GM18507 (cell line): ENCODE results near the gene PSRC1.

Source experiments
- DNase-seq: peaks from one replicate; pipeline ENCODE4 v3.0.0; 2011; ENCODE audit warnings: low read depth; ENCODE audit not compliant: insufficient read length; ENCODE audit errors: extremely low spot score
- FAIRE-seq: peaks from 2 replicates; lab custom pipeline; 2011; peaks lifted over from hg19 to GRCh38; lab: Jason Lieb, UNC

Gene PSRC1

DNA sequence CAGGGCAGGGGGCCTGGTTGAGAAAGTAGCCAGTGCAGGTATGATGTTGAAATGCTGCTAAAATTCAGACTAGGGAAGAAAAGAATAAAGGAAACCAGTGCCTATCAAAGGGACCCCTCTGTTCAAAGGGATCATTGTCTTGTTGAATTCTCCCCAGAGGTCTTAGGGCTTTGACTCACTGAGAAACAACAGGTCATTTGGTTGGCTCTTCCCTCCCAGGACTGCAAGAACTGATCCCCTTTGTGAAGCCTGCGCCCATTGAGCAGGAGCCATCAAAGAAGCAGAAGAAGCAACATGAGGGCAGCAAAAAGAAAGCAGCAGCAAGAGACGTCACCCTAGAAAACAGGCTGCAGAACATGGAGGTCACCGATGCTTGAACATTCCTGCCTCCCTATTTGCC lies 45.4 kb downstream of the PSRC1 start:
- no peak for FAIRE-seq
- no peak for DNase-seq

DNA sequence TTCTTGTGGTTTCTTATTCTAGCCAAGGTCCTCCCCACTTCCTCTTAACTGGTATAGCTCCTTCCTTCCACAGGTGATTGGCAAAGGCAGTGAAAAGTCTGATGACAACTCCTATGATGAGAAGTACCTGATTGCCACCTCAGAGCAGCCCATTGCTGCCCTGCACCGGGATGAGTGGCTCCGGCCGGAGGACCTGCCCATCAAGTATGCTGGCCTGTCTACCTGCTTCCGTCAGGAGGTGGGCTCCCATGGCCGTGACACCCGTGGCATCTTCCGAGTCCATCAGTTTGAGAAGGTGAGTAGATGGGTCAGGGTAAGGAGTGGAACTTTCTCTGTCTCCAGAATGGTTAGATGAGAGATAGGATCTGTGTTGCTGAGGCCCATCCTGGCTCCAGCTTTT lies 47.8 kb downstream of the PSRC1 start:
- DNase-seq, result no peak
- FAIRE-seq, result no peak

DNA sequence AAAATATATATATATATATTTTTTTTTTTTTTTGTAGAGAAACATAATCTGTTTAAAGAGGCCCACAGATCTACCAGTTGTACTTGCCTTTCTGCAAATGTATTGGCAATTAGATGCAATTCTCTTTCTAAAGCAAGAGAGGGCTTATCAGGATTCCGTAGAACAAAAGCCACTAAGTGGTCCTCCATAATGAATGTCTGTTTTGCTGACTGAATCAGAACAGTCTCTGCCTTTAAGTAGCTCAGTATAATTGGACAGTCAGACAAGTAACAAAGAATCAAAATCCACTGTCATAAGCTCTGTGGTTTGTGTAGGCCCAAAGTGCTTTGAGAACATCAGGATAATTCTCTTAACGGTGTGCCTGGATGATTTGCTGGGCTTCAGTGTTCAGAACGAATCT lies 51.9 kb downstream of the PSRC1 start:
- no peak for DNase-seq
- FAIRE-seq, result no peak
